Stimulated activated memory B cell treated with anti-CD40 and anti-IgM and Interleukin-4, amounts not matched to agents 10 μg/mL and 1 μg/mL and 100 μg/mL, for 72 hours (primary cell): Measurements from ENCODE around the gene KLHL25.

ENCODE experiments used
- ATAC-seq: fragments of 150-1000 bp; cut with Tn5 transposase; 2 replicates; pipeline ENCODE4 v1.10.0; 2021
- H3K27ac Mint-ChIP-seq: one replicate; pipeline ENCODE4 v1.8.0; 2022; ENCODE audit warnings: mild to moderate bottlenecking, mixed read lengths
- H3K27me3 Mint-ChIP-seq: one replicate; pipeline ENCODE4 v1.8.0; 2022; ENCODE audit warnings: mixed read lengths
- H3K36me3 Mint-ChIP-seq: one replicate; pipeline ENCODE4 v1.8.0; 2022; ENCODE audit warnings: mixed read lengths
- H3K4me1 Mint-ChIP-seq: one replicate; pipeline ENCODE4 v1.8.0; 2022; ENCODE audit warnings: mixed read lengths
- H3K4me3 Mint-ChIP-seq: one replicate; pipeline ENCODE4 v1.8.0; 2022; ENCODE audit warnings: mild to moderate bottlenecking, moderate library complexity, mixed read lengths
- H3K9me3 Mint-ChIP-seq: one replicate; pipeline ENCODE4 v1.8.0; 2022; ENCODE audit warnings: mixed read lengths

KLHL25 gene

DNA sequence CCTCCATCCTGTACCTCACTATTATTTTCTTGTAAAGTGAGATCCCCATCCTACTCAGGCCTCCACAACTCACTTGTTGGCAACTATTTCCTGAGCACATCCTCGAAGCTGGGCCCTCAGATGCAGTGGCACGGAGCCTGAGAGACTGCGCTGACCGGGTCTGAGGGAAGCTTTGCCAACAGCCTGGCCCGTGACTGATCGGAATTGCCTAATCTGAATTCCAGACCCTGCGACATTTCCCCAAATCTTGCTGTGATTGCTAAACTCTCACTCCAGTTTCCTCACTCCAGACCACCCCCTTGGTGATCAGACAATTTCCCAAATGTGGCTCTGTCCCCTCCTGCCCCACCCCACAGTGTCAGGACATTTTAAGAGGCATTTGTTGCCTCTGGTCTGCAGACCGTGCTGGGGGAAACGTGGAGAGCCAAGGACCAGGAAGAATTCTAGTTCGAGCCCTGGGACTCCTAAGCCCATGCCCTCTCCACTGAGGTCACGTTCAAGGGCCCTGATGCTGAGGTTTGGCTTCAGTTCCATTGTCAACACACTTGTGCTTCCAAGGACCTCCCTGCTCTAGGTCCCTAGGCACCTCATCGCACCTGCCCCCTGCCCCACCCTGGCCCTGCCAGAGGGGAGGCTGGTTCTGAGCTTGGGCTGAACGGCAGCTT is 22.8 kb downstream of the KLHL25 start:
- no peak overlapping the region for H3K27ac Mint-ChIP-seq
- H3K4me3 Mint-ChIP-seq: no peak overlapping the region
- no peak for ATAC-seq
- no peaks in the 10 kb centered on the region for H3K27me3 Mint-ChIP-seq
- H3K4me1 Mint-ChIP-seq: no peaks in the 10 kb centered on the region
- no peaks in the 10 kb centered on the region for H3K9me3 Mint-ChIP-seq
- H3K36me3 Mint-ChIP-seq: peaks cover 8% of the 10 kb centered on the region

DNA sequence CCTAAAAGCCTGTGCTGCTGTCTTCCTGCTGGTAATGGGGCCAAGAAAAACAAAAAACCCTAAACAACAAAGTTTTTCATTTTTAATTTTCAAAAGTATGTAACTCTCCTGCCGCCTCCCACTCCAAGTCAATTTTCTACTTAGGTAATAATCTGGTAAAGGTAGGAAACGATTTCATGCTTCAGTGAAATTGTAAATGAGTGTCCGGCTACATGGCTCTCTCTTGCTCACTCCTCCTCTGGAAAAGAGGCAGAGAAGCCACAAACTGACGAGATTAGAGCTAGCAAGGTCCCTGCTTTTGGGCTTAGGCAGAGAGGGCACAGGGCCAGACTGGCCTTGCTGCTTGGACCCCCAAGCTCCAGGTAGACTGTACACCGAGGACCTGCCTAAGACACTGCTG is 23.5 kb downstream of the KLHL25 start:
- Mint-ChIP-seq H3K9me3 (no peaks in the 10 kb centered on the region), H3K4me3 (no peak overlapping the region), H3K36me3 (peaks cover 8% of the 10 kb centered on the region), H3K27ac (no peak overlapping the region), H3K27me3 (no peaks in the 10 kb centered on the region), H3K4me1 (no peaks in the 10 kb centered on the region)
- ATAC-seq: no peak

DNA sequence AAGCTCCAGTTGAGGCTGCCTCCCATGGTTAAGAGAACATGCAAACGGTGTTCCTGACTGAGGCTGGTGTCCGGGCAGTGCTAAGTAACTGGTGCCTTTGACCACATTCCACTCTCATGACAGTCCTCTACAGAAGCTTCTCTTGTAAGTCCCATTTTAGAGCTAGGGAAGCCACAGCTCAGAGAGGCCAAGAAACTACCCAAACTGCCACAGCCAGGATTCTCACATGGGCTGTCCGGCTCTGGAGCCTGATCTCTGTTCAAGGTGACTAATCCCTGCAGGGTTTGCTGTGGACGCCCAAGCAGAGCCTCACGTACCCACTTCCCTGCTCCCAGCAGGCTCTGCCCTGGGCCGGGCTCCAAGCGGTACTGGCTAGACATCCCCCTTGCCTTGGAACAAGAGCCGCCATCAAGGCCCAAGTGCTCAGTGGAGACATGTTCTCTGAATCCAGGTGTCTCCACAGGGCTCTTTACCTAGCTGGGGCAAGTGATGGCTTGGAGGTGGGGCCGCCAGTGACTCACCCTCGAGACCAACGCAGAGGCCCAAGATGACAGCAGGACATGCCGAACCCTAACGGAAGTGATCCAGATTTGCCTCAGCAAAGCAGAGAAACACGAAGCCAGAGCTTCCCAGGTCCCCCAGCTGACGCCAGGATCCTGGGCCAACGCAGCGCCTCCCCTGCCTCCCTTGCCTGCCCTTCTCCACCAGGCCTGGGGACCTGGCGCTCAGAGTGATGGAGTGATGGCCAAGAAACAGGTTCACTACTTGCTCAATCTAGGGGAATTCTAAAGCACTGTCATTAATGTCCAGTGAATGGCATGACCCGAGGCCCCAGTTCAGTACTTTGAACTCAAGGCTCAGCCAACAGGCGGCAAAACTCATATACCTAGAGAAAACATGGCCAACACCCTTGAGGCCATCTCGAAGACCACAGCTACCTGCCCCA is 24.4 kb downstream of the KLHL25 start:
- Mint-ChIP-seq H3K36me3 (peaks cover 8% of the 10 kb centered on the region), H3K27me3 (no peaks in the 10 kb centered on the region), H3K4me3 (no peak overlapping the region), H3K9me3 (no peaks in the 10 kb centered on the region), H3K4me1 (no peaks in the 10 kb centered on the region), H3K27ac (no peak overlapping the region)
- no peak for ATAC-seq

- H3K27me3 Mint-ChIP-seq: no peaks in the 10 kb centered on the region
- H3K27ac Mint-ChIP-seq: no peak overlapping the region
- peaks cover 7% of the 10 kb centered on the region for H3K4me1 Mint-ChIP-seq
- ATAC-seq: no peak
- H3K4me3 Mint-ChIP-seq: no peak overlapping the region
- H3K9me3 Mint-ChIP-seq: no peaks in the 10 kb centered on the region
- peaks cover 8% of the 10 kb centered on the region for H3K36me3 Mint-ChIP-seq
Observed at GRCh38 chr15:85769182-85769900, 25.4 kb downstream of the KLHL25 start.

- Mint-ChIP-seq H3K4me3 (no peak overlapping the region), H3K36me3 (peaks cover 8% of the 10 kb centered on the region)
- no peak for ATAC-seq
Observed at GRCh38 chr15:85768595-85769168, 26.0 kb downstream of the KLHL25 start.

DNA sequence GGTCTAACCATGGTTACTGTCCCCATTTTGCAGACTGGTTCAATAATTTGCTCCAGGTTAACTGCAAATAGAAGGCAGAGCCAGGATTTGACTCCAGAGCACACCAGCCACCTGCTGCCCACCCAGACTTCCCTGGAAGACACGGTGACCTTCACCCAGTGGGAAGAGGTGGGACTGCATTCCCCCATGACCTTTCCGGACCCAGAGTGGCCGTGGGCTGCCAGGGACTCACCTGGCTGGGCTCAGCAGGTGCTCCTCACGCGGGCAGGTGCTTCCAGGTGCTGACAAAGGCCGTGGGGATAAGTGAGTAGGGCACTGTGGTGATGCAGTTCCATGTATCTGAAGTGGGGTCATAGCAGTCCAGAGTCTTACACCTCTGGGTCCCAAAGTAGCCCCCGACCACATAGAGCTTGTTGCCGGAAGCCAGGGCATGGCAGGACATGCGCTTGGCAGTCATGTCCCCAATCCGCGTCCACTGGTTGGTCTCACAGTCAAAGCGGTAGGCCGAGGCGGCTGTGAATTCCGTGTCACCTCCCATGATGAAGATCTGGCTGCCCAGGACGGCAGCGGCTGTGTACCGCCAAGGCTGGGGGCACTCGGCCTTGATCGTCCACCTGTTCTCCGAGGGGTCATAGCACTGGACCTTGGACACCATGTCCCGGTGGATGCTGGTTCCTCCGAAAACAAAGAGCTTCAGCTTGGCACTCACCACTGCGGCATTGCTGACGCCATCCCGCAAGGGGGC is 26.8 kb downstream of the KLHL25 start:
- no peaks in the 10 kb centered on the region for H3K27me3 Mint-ChIP-seq
- peaks cover 8% of the 10 kb centered on the region for H3K36me3 Mint-ChIP-seq
- no peak overlapping the region for H3K27ac Mint-ChIP-seq
- ATAC-seq: no peak
- no peaks in the 10 kb centered on the region for H3K9me3 Mint-ChIP-seq
- no peak overlapping the region for H3K4me3 Mint-ChIP-seq
- peaks cover 10% of the 10 kb centered on the region for H3K4me1 Mint-ChIP-seq

More at GRCh38 chr15:85768595-85769168, 26.0 kb downstream of the KLHL25 start:
- H3K27ac Mint-ChIP-seq: no peak overlapping the region
- no peaks in the 10 kb centered on the region for H3K27me3 Mint-ChIP-seq
- H3K9me3 Mint-ChIP-seq: no peaks in the 10 kb centered on the region
- peaks cover 10% of the 10 kb centered on the region for H3K4me1 Mint-ChIP-seq

DNA sequence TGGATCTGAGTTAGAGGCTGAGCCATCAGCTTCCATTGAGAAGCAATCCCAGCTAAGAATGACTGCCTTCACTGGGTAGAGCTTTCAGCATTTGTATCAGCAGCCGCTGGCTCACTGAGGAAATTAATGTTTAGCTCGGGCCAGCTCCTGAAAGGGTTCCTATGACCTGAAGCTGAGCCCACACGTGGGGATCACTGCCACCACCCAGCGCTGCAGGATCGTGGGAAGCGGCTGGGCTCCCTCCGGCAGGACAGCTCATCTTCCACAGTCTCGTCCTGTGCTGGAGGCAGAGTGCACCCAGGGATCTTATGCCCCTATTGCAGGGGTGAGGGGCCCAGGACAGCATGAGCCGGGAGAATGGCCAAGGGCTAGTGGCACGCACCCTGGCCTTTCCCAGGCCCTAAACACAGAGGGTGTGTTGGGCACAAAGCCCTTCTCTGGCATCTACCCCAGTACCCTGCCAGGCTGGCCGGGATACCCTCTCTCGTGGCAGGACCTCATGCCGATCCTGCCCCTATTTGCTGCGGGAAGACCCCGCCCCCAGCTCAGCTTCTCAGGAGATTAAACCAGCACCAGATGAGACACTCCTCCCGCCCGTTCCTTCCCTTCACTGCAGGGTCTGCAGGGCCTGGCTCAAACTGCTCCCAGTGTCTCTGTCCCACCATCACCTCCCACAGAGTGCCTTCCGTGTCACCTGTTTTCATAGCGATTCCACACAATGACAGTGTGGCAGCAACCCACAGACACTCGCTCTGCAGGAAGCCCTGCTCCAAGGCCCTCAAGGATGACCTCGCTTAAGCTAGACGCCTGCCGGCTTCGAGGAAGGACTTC is 28.5 kb downstream of the KLHL25 start:
- H3K4me3 Mint-ChIP-seq: no peak overlapping the region
- ATAC-seq: no peak
- H3K4me1 Mint-ChIP-seq: peaks cover 10% of the 10 kb centered on the region
- H3K36me3 Mint-ChIP-seq: peaks cover 8% of the 10 kb centered on the region
- H3K27ac Mint-ChIP-seq: no peak overlapping the region
- no peaks in the 10 kb centered on the region for H3K27me3 Mint-ChIP-seq
- H3K9me3 Mint-ChIP-seq: no peaks in the 10 kb centered on the region

GRCh38 chr15:85764649-85765277 is 30.0 kb downstream of the KLHL25 start:
- Mint-ChIP-seq H3K36me3 (peaks cover 8% of the 10 kb centered on the region), H3K27ac (no peak overlapping the region), H3K4me3 (no peak overlapping the region), H3K9me3 (no peaks in the 10 kb centered on the region), H3K4me1 (peaks cover 10% of the 10 kb centered on the region), H3K27me3 (no peaks in the 10 kb centered on the region)
- no peak for ATAC-seq

DNA sequence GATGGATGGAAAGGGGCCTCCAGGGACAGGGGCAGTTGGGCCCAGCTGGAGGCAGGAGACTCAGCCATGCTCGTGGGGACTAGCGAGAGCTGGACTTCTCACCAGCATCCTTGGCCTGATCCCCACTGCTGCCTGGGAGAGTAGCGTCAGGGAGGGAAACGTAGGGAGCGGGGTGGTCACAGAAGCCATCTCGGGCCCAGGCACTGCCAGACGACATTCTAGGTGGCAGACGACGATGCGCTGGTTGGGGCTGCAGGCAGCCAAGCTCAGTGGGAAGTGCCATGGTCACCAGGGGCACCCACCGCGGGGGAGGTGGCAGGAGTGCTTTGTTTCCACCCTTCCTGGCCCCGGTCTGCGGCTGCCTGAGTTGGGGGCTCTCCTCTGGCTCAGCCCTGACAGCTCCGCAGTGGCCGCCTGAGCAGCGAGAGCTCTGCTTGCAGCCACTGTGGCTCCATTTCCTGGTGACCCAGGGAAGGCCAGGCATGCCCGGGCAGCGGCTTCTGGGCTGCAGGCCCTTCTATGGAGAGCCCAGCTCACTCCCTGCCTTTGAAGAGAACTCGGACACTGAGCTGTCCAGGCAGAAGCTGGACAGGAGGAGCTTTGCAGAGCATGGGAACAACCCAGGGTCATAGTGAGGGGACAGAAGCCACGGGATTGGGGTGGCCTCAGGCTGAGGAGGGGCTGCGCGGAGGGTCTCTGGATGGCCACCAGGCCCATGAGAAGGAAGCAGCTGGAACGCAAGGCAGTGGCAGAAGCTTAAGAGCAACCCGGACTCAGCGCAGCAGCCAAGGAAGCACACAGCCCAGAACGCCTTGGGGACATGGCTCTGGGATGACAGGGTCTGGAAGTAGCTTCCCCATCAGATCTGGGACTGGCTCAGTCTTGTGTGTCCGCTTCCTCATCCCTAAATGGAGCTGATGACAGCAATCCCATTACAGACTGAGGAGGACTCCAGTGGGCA is 30.8 kb downstream of the KLHL25 start:
- H3K36me3 Mint-ChIP-seq: peaks cover 8% of the 10 kb centered on the region
- peaks cover 10% of the 10 kb centered on the region for H3K4me1 Mint-ChIP-seq
- H3K9me3 Mint-ChIP-seq: no peaks in the 10 kb centered on the region
- H3K27ac Mint-ChIP-seq: no peak overlapping the region
- H3K4me3 Mint-ChIP-seq: no peak overlapping the region
- H3K27me3 Mint-ChIP-seq: no peaks in the 10 kb centered on the region
- no peak for ATAC-seq

DNA sequence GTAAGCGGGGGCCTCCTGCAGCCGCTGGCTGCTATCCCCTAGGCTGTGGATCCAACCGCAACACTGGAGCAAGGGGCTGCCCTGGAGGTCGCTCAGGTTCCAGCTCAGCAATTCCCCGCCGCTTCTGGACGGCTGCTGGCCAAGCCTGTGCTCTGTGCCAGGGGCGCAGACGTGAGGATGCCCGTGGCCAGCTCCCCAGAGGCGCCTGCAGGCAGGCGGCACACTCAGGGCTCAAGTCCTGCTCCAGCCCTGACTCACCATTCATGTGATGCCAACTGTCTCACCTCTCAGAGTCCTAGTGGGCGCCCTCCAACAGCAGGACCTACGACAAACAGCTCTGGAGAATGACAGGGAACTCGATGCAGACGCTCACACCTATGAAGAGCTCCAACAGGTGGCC is 31.6 kb downstream of the KLHL25 start:
- no peak for ATAC-seq
- Mint-ChIP-seq H3K27ac (no peak overlapping the region), H3K4me3 (no peak overlapping the region), H3K36me3 (peaks cover 1% of the 10 kb centered on the region), H3K4me1 (peaks cover 10% of the 10 kb centered on the region), H3K27me3 (no peaks in the 10 kb centered on the region), H3K9me3 (no peaks in the 10 kb centered on the region)

- no peak overlapping the region for H3K27ac Mint-ChIP-seq
- H3K27me3 Mint-ChIP-seq: no peaks in the 10 kb centered on the region
- H3K4me1 Mint-ChIP-seq: peaks cover 10% of the 10 kb centered on the region
- H3K4me3 Mint-ChIP-seq: no peak overlapping the region
- ATAC-seq: no peak
- H3K9me3 Mint-ChIP-seq: no peaks in the 10 kb centered on the region
- H3K36me3 Mint-ChIP-seq: no peaks in the 10 kb centered on the region
Observed at GRCh38 chr15:85762756-85763127, 32.0 kb downstream of the KLHL25 start.

DNA sequence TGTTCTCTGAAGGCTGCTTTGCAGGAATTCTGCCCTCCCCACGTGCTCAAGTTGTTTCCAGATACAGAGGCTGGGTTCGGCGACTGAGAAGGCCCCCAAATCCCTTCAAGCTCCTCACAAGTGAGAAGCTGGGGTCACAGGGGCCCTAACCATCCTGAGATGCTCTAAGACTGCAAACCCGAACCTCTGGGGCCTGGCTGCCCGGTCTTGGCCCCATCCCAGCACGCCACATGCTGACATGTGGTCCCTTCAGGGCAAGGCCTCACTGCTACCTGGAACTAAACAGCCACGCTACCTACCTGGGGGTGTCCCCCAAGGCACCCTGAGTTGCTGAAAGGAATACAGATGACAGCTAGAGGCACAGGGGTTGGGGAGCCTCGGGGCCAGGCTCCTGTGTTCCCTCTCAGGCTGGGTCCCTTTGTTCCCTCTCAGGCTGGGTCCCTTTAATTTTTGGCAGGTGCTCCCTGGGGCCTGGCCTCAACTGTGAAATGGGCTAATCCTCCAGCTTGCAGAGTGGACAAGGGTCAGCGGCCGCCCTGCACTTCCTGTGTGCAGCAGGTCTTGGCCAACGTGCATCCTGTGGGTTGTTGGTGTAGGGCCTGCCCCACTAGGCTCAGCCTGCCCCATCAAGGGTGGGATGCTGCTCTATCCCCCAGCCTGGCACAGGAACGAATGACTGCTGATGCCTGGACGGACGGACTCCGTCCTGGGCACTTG is 32.5 kb downstream of the KLHL25 start:
- H3K27ac Mint-ChIP-seq: no peak overlapping the region
- peaks cover 10% of the 10 kb centered on the region for H3K4me1 Mint-ChIP-seq
- no peak for ATAC-seq
- no peaks in the 10 kb centered on the region for H3K9me3 Mint-ChIP-seq
- no peak overlapping the region for H3K4me3 Mint-ChIP-seq
- H3K36me3 Mint-ChIP-seq: no peaks in the 10 kb centered on the region
- no peaks in the 10 kb centered on the region for H3K27me3 Mint-ChIP-seq
